SK-N-SH treated with all-trans-retinoic acid at 6 μM for 48 hours (cell line): ENCODE results near the gene TMPRSS5.

ENCODE experiments used
- ATAC-seq: fragments of 200-7000 bp; cut with Tn5 transposase; 3 replicates; pipeline ENCODE4 v1.9.1; 2020; ENCODE audit warnings: mild to moderate bottlenecking, moderate library complexity
- ARNTL ChIP-seq: fragments of 450-650 bp; formaldehyde crosslinking; IDR thresholded peaks from 2 replicates; pipeline ENCODE4 v1.5.0; 2020; ENCODE audit warnings: low read depth, mild to moderate bottlenecking, moderate library complexity, borderline replicate concordance
- BACH2 ChIP-seq: fragments of 250-450 bp; sonication (Bioruptor Pico); IDR thresholded peaks from 2 replicates; pipeline ENCODE4 v1.9.0; 2021; ENCODE audit warnings: mild to moderate bottlenecking, borderline replicate concordance
- CSDC2 ChIP-seq: fragments of 250-450 bp; sonication (Bioruptor Pico); IDR thresholded peaks from 2 replicates; pipeline ENCODE4 v1.5.0; 2020; ENCODE audit warnings: mild to moderate bottlenecking, moderate library complexity
- ESRRG ChIP-seq: fragments of 250-450 bp; sonication (Bioruptor Pico); IDR thresholded peaks from 2 replicates; pipeline ENCODE4 v1.6.1; 2021; ENCODE audit warnings: mild to moderate bottlenecking
- GLIS3 ChIP-seq: fragments of 250-450 bp; sonication (Bioruptor Pico); IDR thresholded peaks from 2 replicates; pipeline ENCODE4 v1.5.0; 2020; ENCODE audit warnings: mild to moderate bottlenecking, moderate library complexity
- ISL1 ChIP-seq: fragments of 250-450 bp; sonication (Bioruptor Pico); IDR thresholded peaks from 2 replicates; pipeline ENCODE4 v2.1.2; 2022; ENCODE audit warnings: mild to moderate bottlenecking, moderate library complexity
- PPARA ChIP-seq: fragments of 250-450 bp; sonication (Bioruptor Pico); IDR thresholded peaks from 2 replicates; pipeline ENCODE4 v1.5.0; 2020; ENCODE audit warnings: mild to moderate bottlenecking, borderline replicate concordance
- SNAI2 ChIP-seq: fragments of 250-450 bp; sonication (Bioruptor Pico); IDR thresholded peaks from 2 replicates; pipeline ENCODE4 v1.5.0; 2020; ENCODE audit warnings: mild to moderate bottlenecking, moderate library complexity
- TCF4 ChIP-seq: fragments of 250-450 bp; sonication (Bioruptor Pico); IDR thresholded peaks from 2 replicates; pipeline ENCODE4 v1.8.0; 2021; ENCODE audit warnings: mild to moderate bottlenecking, moderate library complexity, borderline replicate concordance
- TOX ChIP-seq: fragments of 250-450 bp; sonication (Bioruptor Pico); IDR thresholded peaks from 2 replicates; pipeline ENCODE4 v1.8.0; 2021; ENCODE audit warnings: mild to moderate bottlenecking, moderate library complexity, borderline replicate concordance
- ZC3H10 ChIP-seq: fragments of 250-450 bp; sonication (Bioruptor Pico); IDR thresholded peaks from 2 replicates; pipeline ENCODE4 v1.5.1; 2021; ENCODE audit warnings: mild to moderate bottlenecking, moderate library complexity
- ZFP30 ChIP-seq: fragments of 450-650 bp; formaldehyde crosslinking; IDR thresholded peaks from 2 replicates; pipeline ENCODE4 v1.5.0; 2022; ENCODE audit warnings: mild to moderate bottlenecking, moderate library complexity
- ZNF565 ChIP-seq: fragments of 450-650 bp; formaldehyde crosslinking; conservative IDR thresholded peaks from 2 replicates; pipeline ENCODE4 v1.5.0; 2020; ENCODE audit warnings: low read depth, mild to moderate bottlenecking, moderate library complexity
- ZNF8 ChIP-seq: fragments of 450-650 bp; formaldehyde crosslinking; IDR thresholded peaks from 2 replicates; pipeline ENCODE4 v1.5.0; 2020; ENCODE audit warnings: mild to moderate bottlenecking, moderate library complexity
- TF ChIP-seq, protein P1 (sequence below): fragments of 250-450 bp; sonication (Bioruptor Pico); IDR thresholded peaks from 2 replicates; pipeline ENCODE4 v1.5.0; 2020; ENCODE audit warnings: mild to moderate bottlenecking, moderate library complexity
- TF ChIP-seq, protein P2 (sequence below): fragments of 250-450 bp; sonication (Bioruptor Pico); IDR thresholded peaks from 2 replicates; pipeline ENCODE4 v1.5.1; 2021; ENCODE audit warnings: mild to moderate bottlenecking, moderate library complexity
- TF ChIP-seq, protein P3 (sequence below): fragments of 250-450 bp; sonication (Bioruptor Pico); IDR thresholded peaks from 2 replicates; pipeline ENCODE4 v1.8.0; 2021; ENCODE audit warnings: low read depth, mild to moderate bottlenecking, moderate library complexity, borderline replicate concordance

TMPRSS5 gene

DNA sequence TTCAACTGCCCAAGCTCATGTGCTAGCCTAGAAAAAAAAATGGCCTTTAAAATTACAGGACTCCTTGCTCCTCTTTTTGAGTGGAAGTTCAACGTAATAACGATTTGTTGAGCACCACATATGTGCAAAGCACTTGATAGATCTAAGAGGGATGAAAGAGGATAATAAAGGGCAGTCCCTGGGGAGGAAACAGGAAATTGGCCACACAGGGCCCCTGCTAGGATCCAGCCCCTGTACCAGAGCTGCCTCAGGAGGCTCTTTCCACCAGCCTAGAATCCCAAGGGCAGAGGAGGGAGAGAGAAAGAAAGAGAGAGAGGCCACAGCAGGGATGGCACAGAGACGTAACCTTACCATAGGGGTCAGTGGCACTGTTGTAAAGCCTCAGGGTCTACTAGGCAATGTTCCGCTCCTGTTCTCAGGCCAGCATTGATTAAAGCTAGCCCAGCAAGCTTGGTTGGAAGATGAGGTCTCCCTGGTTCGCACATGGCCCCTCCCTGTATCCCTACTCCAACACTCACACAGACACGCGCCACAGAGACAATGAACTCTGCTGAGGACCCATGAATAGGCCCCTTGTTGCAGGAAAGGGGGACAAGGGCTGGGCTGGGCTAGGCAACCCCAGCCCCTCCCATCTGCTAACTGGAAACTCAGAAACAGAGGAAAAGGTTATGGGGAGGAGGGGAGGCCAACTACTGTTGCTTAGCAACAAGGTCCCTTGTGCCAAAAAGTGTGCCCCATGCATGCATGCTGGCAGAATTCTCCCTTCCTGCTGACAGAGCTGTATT, at the start of gene TMPRSS5:
TMPRSS5 (minus strand) TSS at position 438 of the 785 bp plus-strand sequence; CDS start at position 354, 84 bp downstream.
- TF ChIP-seq TCF4 (no peak), ZNF565 (CRISPR knock-in tag) (no peak), ARNTL (CRISPR knock-in tag) (no peak), SNAI2 (CRISPR knock-in tag) (no peak), ISL1 (CRISPR knock-in tag) (no peak), ZFP30 (no peak), ZC3H10 (CRISPR knock-in tag) (no peak), GLIS3 (no peak), BACH2 (CRISPR knock-in tag) (no peak), ZNF8 (CRISPR knock-in tag) (no peak), CSDC2 (CRISPR knock-in tag) (no peak), TOX (CRISPR knock-in tag) (no peak), ESRRG (CRISPR knock-in tag) (no peak)
- TF ChIP-seq, protein P1, sequence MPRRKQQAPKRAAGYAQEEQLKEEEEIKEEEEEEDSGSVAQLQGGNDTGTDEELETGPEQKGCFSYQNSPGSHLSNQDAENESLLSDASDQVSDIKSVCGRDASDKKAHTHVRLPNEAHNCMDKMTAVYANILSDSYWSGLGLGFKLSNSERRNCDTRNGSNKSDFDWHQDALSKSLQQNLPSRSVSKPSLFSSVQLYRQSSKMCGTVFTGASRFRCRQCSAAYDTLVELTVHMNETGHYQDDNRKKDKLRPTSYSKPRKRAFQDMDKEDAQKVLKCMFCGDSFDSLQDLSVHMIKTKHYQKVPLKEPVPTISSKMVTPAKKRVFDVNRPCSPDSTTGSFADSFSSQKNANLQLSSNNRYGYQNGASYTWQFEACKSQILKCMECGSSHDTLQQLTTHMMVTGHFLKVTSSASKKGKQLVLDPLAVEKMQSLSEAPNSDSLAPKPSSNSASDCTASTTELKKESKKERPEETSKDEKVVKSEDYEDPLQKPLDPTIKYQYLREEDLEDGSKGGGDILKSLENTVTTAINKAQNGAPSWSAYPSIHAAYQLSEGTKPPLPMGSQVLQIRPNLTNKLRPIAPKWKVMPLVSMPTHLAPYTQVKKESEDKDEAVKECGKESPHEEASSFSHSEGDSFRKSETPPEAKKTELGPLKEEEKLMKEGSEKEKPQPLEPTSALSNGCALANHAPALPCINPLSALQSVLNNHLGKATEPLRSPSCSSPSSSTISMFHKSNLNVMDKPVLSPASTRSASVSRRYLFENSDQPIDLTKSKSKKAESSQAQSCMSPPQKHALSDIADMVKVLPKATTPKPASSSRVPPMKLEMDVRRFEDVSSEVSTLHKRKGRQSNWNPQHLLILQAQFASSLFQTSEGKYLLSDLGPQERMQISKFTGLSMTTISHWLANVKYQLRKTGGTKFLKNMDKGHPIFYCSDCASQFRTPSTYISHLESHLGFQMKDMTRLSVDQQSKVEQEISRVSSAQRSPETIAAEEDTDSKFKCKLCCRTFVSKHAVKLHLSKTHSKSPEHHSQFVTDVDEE = no peak
- TF ChIP-seq, protein P2, sequence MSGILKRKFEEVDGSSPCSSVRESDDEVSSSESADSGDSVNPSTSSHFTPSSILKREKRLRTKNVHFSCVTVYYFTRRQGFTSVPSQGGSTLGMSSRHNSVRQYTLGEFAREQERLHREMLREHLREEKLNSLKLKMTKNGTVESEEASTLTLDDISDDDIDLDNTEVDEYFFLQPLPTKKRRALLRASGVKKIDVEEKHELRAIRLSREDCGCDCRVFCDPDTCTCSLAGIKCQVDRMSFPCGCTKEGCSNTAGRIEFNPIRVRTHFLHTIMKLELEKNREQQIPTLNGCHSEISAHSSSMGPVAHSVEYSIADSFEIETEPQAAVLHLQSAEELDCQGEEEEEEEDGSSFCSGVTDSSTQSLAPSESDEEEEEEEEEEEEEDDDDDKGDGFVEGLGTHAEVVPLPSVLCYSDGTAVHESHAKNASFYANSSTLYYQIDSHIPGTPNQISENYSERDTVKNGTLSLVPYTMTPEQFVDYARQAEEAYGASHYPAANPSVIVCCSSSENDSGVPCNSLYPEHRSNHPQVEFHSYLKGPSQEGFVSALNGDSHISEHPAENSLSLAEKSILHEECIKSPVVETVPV (CRISPR knock-in tag) = no peak
- TF ChIP-seq, protein P3, sequence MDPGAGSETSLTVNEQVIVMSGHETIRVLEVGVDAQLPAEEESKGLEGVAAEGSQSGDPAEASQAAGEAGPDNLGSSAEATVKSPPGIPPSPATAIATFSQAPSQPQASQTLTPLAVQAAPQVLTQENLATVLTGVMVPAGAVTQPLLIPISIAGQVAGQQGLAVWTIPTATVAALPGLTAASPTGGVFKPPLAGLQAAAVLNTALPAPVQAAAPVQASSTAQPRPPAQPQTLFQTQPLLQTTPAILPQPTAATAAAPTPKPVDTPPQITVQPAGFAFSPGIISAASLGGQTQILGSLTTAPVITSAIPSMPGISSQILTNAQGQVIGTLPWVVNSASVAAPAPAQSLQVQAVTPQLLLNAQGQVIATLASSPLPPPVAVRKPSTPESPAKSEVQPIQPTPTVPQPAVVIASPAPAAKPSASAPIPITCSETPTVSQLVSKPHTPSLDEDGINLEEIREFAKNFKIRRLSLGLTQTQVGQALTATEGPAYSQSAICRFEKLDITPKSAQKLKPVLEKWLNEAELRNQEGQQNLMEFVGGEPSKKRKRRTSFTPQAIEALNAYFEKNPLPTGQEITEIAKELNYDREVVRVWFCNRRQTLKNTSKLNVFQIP = no peak
- no peak for ATAC-seq

DNA sequence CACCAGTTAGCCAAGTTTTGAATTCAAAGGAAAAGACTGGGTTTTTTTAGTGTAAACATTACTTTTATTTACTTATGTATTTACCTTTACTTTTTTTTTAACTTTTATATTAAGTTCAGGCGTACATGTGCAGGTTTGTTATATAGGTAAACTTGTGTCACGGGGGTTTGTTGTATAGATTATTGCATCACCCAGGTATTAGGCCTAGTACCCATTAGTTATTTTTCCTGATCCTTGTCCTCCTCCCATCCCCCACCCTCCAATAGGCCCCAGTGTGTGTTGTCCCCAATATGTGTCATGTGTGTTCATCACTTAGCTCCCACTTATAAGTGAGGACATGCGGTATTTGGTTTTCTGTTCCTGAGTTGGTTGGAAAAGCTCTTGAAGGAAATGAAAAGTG, 46.8 kb upstream of the TMPRSS5 start:
- no peak for ATAC-seq
- TF ChIP-seq ZFP30 (no peak), GLIS3 (no peak), PPARA (CRISPR knock-in tag) (no peak)
- TF ChIP-seq, protein P2 (CRISPR knock-in tag) = no peak
- TF ChIP-seq, protein P3 = no peak
- TF ChIP-seq, protein P1 = no peak
